Measurements from ENCODE around the gene ATP2B1.

DNA sequence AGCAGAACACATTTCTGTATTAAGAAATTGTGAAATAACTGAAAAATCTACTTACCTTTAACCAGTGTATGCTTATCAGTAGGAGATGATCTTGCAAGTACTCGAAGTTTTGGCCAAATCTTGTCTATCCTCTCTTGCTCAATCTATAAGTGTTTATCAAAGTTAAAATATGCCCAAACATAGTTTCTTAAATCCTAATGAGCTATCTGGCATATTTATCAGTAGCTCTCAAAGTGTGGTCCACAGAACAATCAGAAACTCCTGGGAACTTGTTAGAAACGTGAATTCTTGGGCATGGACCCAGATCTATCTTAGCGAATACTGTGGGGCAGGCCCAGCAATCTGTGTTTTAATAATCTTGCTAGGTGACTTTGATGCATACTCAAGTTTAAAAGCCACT lies 98.3 kb downstream of the ATP2B1 start:
- TF ChIP-seq ZNF26 (tag by site-specific recombination; IDR thresholded peaks at IDR 0.05), result no peak
- TF ChIP-seq, protein P1, sequence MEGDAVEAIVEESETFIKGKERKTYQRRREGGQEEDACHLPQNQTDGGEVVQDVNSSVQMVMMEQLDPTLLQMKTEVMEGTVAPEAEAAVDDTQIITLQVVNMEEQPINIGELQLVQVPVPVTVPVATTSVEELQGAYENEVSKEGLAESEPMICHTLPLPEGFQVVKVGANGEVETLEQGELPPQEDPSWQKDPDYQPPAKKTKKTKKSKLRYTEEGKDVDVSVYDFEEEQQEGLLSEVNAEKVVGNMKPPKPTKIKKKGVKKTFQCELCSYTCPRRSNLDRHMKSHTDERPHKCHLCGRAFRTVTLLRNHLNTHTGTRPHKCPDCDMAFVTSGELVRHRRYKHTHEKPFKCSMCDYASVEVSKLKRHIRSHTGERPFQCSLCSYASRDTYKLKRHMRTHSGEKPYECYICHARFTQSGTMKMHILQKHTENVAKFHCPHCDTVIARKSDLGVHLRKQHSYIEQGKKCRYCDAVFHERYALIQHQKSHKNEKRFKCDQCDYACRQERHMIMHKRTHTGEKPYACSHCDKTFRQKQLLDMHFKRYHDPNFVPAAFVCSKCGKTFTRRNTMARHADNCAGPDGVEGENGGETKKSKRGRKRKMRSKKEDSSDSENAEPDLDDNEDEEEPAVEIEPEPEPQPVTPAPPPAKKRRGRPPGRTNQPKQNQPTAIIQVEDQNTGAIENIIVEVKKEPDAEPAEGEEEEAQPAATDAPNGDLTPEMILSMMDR (tag by site-specific recombination; IDR thresholded peaks at IDR 0.05), result no peak

Measured in HEK293 (cell line).